Testis (tissue), 2 donors: Measurements from ENCODE around the gene CNNM2.

Experiments
- POLR2A ChIP-seq: fragments of 450-650 bp; IDR thresholded peaks from one replicate; pipeline ENCODE4 v1.6.1; 2017; ENCODE audit warnings: antibody characterized with exemption, mild to moderate bottlenecking, moderate library complexity
- TF ChIP-seq, protein P1 (sequence below), 3 experiments: fragments of 450-650 bp in 2 of 3; fragments of 200-600 bp in 1 of 3; sonication (generic) in 1 of 3; IDR thresholded peaks; one replicate each; pipeline ENCODE4 v1.5.1; 2016 to 2019; ENCODE audit warnings: antibody characterized with exemption in 3 of 3, mild to moderate bottlenecking in 2 of 3, moderate library complexity in 1 of 3

GRCh38 chr10:103021150-103021899 is 103.2 kb downstream of the CNNM2 start:
- TF ChIP-seq, protein P1, sequence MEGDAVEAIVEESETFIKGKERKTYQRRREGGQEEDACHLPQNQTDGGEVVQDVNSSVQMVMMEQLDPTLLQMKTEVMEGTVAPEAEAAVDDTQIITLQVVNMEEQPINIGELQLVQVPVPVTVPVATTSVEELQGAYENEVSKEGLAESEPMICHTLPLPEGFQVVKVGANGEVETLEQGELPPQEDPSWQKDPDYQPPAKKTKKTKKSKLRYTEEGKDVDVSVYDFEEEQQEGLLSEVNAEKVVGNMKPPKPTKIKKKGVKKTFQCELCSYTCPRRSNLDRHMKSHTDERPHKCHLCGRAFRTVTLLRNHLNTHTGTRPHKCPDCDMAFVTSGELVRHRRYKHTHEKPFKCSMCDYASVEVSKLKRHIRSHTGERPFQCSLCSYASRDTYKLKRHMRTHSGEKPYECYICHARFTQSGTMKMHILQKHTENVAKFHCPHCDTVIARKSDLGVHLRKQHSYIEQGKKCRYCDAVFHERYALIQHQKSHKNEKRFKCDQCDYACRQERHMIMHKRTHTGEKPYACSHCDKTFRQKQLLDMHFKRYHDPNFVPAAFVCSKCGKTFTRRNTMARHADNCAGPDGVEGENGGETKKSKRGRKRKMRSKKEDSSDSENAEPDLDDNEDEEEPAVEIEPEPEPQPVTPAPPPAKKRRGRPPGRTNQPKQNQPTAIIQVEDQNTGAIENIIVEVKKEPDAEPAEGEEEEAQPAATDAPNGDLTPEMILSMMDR (IDR thresholded peaks at IDR 0.05): no peak
- no peak for TF ChIP-seq POLR2A
